ENCODE data around the gene DCTD.
"Not testable (repeated sequence)": the region's sequence is repeated elsewhere in the genome, so short reads cannot be mapped to it uniquely, and the experiment has no call there.

The DCTD gene

GRCh38 chr4:182920676-182921075 is 3.5 kb upstream of the DCTD start:
- no peak for DNase-seq

- DNase-seq: peak; percentile 83
These were observed 1.7 kb upstream of the DCTD start for GRCh38 chr4:182918791-182919302.

GRCh38 chr4:182918044-182918607 is 940 bp upstream of the DCTD start:
- DNase-seq: no peak

GRCh38 chr4:182916483-182917181 is 554 bp downstream of the DCTD start:
- peak; percentile 42 for DNase-seq

GRCh38 chr4:182914357-182914756 is 2.8 kb downstream of the DCTD start:
- DNase-seq: no peak

GRCh38 chr4:182913621-182914020 is 3.6 kb downstream of the DCTD start:
- DNase-seq: no peak

GRCh38 chr4:182913036-182913435 is 4.2 kb downstream of the DCTD start:
- no peak for DNase-seq

GRCh38 chr4:182908124-182908523 is 9.1 kb downstream of the DCTD start:
- DNase-seq: no peak

- DNase-seq: no peak
These were observed 9.8 kb downstream of the DCTD start for GRCh38 chr4:182907396-182907795.

- no peak for DNase-seq
These were observed 10.4 kb downstream of the DCTD start for GRCh38 chr4:182906786-182907185.

- no peak for DNase-seq
These were observed 12.1 kb downstream of the DCTD start for GRCh38 chr4:182905038-182905437.

GRCh38 chr4:182904211-182904761 is 12.9 kb downstream of the DCTD start:
- no peak for DNase-seq

- DNase-seq: no peak
These were observed 14.2 kb downstream of the DCTD start for GRCh38 chr4:182903013-182903412.

GRCh38 chr4:182901337-182901736 is 15.8 kb downstream of the DCTD start:
- DNase-seq: no peak

- DNase-seq: not testable (repeated sequence)
These were observed 17.2 kb downstream of the DCTD start for GRCh38 chr4:182900021-182900420.

GRCh38 chr4:182898479-182898799 is 18.7 kb downstream of the DCTD start:
- no peak for DNase-seq

- no peak for DNase-seq
These were observed 19.3 kb downstream of the DCTD start for GRCh38 chr4:182897601-182898478.

GRCh38 chr4:182896421-182896820 is 20.8 kb downstream of the DCTD start:
- no peak for DNase-seq

GRCh38 chr4:182895791-182896292 is 21.3 kb downstream of the DCTD start:
- DNase-seq: no peak

GRCh38 chr4:182894681-182895275 is 22.4 kb downstream of the DCTD start:
- no peak for DNase-seq

- DNase-seq: no peak
These were observed 23.6 kb downstream of the DCTD start for GRCh38 chr4:182893474-182894080.

GRCh38 chr4:182893047-182893446 is 24.1 kb downstream of the DCTD start:
- no peak for DNase-seq

All from activated CD4-positive, alpha-beta T cell treated with anti-CD3 and anti-CD28 coated beads, Interleukin-10, Interleukin-2, amounts not matched to agents 100 ng/mL and 50 ng/mL, durations not matched to agents 16 hours and 8 hours (primary cell).